Measurements from ENCODE around the gene PPP1R3F. TPM values are rescaled to one million over a fixed set of nuclear protein-coding genes. Genes with fewer than 3 reads are reported as not detected.

The PPP1R3F gene
- total RNA-seq, 1 donor from 2014 or later: 8.0 TPM

DNA sequence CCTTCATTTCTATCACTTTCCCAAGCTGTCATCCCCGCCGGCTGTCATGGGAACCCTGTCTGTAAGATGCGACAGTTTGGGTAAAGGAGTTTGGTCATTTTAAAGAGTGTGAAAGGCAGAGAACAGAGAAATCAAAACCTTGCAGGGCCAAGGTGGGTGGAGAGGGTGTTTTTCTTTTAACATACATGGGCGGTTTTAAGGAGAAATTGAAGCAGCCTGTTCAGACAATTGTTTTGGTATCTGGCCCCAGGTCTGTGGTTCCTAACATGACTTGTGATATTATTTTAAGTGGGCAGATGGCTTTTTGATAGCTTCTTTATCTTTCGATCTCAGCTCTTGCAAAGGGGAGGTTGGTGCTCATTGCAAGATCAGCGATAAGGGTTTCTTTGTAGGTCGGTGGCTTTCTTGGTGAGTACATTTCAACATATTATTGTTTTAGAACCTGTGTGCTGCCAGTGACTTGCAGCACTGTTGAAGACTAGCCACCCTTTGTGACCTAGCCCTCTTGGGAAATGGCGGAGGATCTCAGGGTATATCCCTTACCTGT is 3.7 kb downstream of the PPP1R3F start:
- Mint-ChIP-seq H3K36me3 (ENCODE audit: low read depth) (no peaks in the 10 kb centered on the region), H3K4me3 (ENCODE audit: unreplicated experiment) (no peak overlapping the region), H3K9me3 (ENCODE audit: low read depth) (peaks cover 3% of the 10 kb centered on the region), H3K27ac (ENCODE audit: unreplicated experiment) (no peak overlapping the region), H3K27me3 (ENCODE audit: low read depth) (no peaks in the 10 kb centered on the region), H3K4me1 (ENCODE audit: low read depth) (peaks cover 21% of the 10 kb centered on the region)
- no peak for TF ChIP-seq CTCF (IDR thresholded peaks at IDR 0.05)
- peak; percentile 42 for DNase-seq (ENCODE audit: low spot score)

DNA sequence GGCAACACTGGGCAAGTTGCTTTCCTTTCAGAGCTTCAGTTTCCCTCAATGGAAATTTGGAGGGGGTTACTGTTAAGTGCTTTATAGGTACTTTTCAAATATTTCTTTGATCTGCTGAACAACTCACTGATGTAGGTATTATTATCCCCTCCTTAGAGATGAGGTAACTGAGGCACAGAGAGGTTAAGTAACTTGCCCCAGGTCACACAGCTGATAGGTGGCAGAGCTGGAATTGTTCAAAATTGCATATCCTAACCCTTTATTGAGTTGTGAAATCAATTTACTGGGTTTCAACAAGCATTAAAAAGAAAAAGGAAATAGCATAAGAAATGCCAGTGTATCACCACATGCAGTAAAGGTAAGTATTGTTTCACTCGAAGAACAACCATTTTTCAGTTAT is 6.6 kb downstream of the PPP1R3F start:
- no peak for TF ChIP-seq CTCF (IDR thresholded peaks at IDR 0.05)
- Mint-ChIP-seq H3K27me3 (ENCODE audit: low read depth) (no peaks in the 10 kb centered on the region), H3K4me3 (ENCODE audit: unreplicated experiment) (no peak overlapping the region), H3K36me3 (ENCODE audit: low read depth) (no peaks in the 10 kb centered on the region), H3K27ac (ENCODE audit: unreplicated experiment) (no peak overlapping the region), H3K9me3 (ENCODE audit: low read depth) (peaks cover 3% of the 10 kb centered on the region), H3K4me1 (ENCODE audit: low read depth) (peaks cover 12% of the 10 kb centered on the region)
- DNase-seq (ENCODE audit: low spot score): no peak

DNA sequence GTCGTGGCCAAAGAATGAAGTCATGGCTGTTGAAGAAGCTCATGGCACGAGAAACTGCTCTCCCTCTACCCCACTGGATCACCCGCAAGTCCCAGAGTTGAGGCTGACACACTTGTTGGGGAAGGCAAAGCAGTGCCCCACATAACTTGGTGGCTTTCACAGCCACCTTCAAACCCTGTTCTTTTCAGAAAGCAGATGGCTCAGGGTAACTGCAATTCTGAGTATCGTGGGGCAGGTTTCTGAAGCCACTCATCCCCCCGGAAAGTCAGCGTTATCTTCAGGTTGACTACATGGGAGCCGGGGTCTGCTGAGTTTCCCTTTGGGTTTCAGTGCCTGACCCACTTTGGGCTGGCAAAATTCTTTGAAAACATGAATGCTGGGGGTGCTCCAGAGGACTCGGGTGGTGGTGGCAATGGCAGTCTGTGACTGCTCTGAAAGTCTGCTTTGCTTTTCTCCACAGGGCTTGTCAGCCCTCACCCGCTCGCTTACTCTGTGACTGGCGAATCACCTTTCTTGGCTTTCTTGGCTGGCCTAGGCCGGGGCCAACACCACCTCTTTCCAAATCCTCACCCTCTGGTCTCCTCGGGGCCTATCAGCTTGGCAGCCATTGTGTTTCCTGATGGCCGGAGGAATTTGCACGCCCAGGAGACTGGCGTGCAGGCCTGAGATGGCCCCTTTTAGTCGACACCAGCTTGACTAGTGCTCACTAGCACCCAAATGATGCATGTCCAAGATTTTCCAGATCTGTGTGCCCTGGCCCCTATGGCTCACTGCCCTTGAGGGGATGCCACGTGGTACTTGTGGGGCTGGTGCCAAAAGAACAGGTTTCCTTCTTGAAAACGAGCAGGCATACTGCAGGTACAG is 7.3 kb downstream of the PPP1R3F start:
- Mint-ChIP-seq H3K27me3 (ENCODE audit: low read depth) (no peaks in the 10 kb centered on the region), H3K27ac (ENCODE audit: unreplicated experiment) (no peak overlapping the region), H3K9me3 (ENCODE audit: low read depth) (peaks cover 3% of the 10 kb centered on the region), H3K4me3 (ENCODE audit: unreplicated experiment) (no peak overlapping the region), H3K4me1 (ENCODE audit: low read depth) (peaks cover 7% of the 10 kb centered on the region), H3K36me3 (ENCODE audit: low read depth) (no peaks in the 10 kb centered on the region)
- no peak for TF ChIP-seq CTCF (IDR thresholded peaks at IDR 0.05)
- DNase-seq (ENCODE audit: low spot score): peak; percentile 54

DNA sequence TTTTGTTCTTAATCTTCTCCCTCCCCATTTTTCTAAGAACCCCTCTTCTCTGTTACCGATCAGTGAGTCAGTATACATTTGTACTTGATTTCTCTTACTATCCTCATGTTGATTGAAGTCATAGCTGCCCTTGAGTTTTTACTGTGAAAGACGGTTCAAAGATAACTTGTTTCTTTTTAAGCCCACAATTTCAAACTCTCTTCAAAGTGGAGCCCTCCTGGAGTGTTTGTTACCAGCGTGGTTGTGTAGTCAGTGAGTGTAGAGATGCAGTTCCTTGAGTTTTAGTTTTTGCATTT is 7.9 kb downstream of the PPP1R3F start:
- H3K4me1 Mint-ChIP-seq (ENCODE audit: low read depth): peaks cover 5% of the 10 kb centered on the region
- H3K4me3 Mint-ChIP-seq (ENCODE audit: unreplicated experiment): no peak overlapping the region
- H3K27me3 Mint-ChIP-seq (ENCODE audit: low read depth): no peaks in the 10 kb centered on the region
- no peak overlapping the region for H3K27ac Mint-ChIP-seq (ENCODE audit: unreplicated experiment)
- H3K9me3 Mint-ChIP-seq (ENCODE audit: low read depth): peaks cover 3% of the 10 kb centered on the region
- H3K36me3 Mint-ChIP-seq (ENCODE audit: low read depth): peaks cover 1% of the 10 kb centered on the region
- TF ChIP-seq CTCF (IDR thresholded peaks at IDR 0.05): no peak
- DNase-seq (ENCODE audit: low spot score): no peak

DNA sequence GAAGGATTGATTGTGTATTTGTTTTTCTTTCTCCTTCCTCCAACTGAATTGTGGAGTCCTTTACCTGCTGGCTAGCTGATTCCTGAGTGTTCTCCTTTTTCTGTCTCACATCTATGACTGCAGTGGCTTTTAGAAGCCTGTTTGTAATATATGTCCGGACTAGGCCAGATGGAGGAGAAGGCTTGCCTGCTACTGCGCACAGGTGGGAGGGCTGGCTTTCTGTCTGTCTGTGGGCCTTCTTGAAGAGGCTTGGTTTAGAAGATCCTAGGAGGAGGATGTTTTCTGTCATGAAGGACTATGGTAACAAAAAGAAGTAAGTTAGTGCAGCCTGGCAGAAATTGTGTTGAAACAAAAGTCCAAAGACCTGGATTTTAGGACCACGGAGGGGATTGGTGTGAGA is 8.5 kb downstream of the PPP1R3F start:
- no peak for TF ChIP-seq CTCF (IDR thresholded peaks at IDR 0.05)
- Mint-ChIP-seq H3K36me3 (ENCODE audit: low read depth) (peaks cover 3% of the 10 kb centered on the region), H3K9me3 (ENCODE audit: low read depth) (peaks cover 1% of the 10 kb centered on the region), H3K27me3 (ENCODE audit: low read depth) (no peaks in the 10 kb centered on the region), H3K4me1 (ENCODE audit: low read depth) (peaks cover 1% of the 10 kb centered on the region), H3K27ac (ENCODE audit: unreplicated experiment) (no peak overlapping the region), H3K4me3 (ENCODE audit: unreplicated experiment) (no peak overlapping the region)
- no peak for DNase-seq (ENCODE audit: low spot score)

Measured in chondrocyte (in vitro differentiated cells).